Central memory CD8-positive, alpha-beta T cell (primary cell): ENCODE data around the gene PRTN3.
"Not testable (repeated sequence)": the region's sequence is repeated elsewhere in the genome, so short reads cannot be mapped to it uniquely, and the experiment has no call there.

Experiments used
- ATAC-seq: fragments of 150-1000 bp; cut with Tn5 transposase; replicated peaks from 2 replicates; pipeline ENCODE4 v1.10.0; 2022; ENCODE audit warnings: mild to moderate bottlenecking, moderate FRiP score, moderate number of reproducible peaks; ENCODE audit not compliant: poor library complexity, severe bottlenecking; ENCODE audit errors: extremely low read depth
- DNase-seq, 2 donors: peaks; one replicate each; pipeline ENCODE4 v3.0.0; 2021; ENCODE audit warnings: low spot score in 2 of 2
- H3K27ac Mint-ChIP-seq: one replicate; pipeline ENCODE4 v1.8.0; 2022; ENCODE audit warnings: low read depth, mild to moderate bottlenecking, moderate library complexity, mixed read lengths
- H3K27me3 Mint-ChIP-seq: one replicate; pipeline ENCODE4 v1.8.0; 2022; ENCODE audit warnings: mixed read lengths
- H3K36me3 Mint-ChIP-seq: one replicate; pipeline ENCODE4 v1.8.0; 2022; ENCODE audit warnings: mild to moderate bottlenecking, moderate library complexity, mixed read lengths; ENCODE audit not compliant: insufficient read depth
- H3K4me1 Mint-ChIP-seq: one replicate; pipeline ENCODE4 v1.8.0; 2022; ENCODE audit warnings: mixed read lengths
- H3K4me3 Mint-ChIP-seq: one replicate; pipeline ENCODE4 v1.8.0; 2022; ENCODE audit warnings: mild to moderate bottlenecking, moderate library complexity, mixed read lengths
- H3K9me3 Mint-ChIP-seq: one replicate; pipeline ENCODE4 v1.8.0; 2022; ENCODE audit warnings: mixed read lengths

Gene PRTN3

DNA sequence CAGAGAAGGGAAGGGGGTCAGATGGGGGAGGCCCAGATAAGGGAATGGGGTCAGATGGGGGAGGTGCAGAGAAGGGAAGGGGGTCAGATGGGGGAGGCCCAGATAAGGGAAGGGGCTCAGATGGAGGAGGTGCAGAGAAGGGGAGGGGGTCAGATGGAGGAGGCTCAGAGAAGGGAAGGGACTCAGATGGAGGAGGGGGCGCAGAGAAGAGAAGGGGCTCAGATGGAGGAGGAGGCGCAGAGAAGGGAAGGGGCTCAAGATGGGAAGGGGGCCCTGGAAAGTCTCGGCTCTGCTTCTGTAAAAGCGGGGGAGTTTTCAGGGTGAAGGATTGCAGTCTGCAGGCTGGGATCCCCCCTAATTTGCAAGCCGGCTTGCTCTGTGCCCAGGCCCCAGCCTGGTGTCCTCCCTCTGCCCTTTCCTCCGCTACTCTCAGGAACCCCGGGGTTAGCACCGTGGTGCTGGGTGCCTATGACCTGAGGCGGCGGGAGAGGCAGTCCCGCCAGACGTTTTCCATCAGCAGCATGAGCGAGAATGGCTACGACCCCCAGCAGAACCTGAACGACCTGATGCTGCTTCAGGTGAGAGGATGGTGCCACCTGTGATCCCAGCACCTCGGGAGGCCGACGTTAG lies 11.6 kb upstream of the PRTN3 start:
- no peaks in the 10 kb centered on the region for H3K4me1 Mint-ChIP-seq
- DNase-seq (no peak), ATAC-seq (no peak)
- no peaks in the 10 kb centered on the region for H3K9me3 Mint-ChIP-seq
- H3K27ac Mint-ChIP-seq, result no peak overlapping the region
- H3K27me3 Mint-ChIP-seq, result no peaks in the 10 kb centered on the region
- H3K36me3 Mint-ChIP-seq, result peaks cover 3% of the 10 kb centered on the region
- no peak overlapping the region for H3K4me3 Mint-ChIP-seq

- ATAC-seq, result no peak
- Mint-ChIP-seq H3K36me3 (peaks cover 3% of the 10 kb centered on the region), H3K27me3 (peaks cover 12% of the 10 kb centered on the region), H3K4me1 (peaks cover 6% of the 10 kb centered on the region), H3K27ac (no peak overlapping the region), H3K9me3 (no peaks in the 10 kb centered on the region), H3K4me3 (no peak overlapping the region)
- no peak for DNase-seq
Observed at GRCh38 chr19:831407-832369, 9.1 kb upstream of the PRTN3 start.

DNA sequence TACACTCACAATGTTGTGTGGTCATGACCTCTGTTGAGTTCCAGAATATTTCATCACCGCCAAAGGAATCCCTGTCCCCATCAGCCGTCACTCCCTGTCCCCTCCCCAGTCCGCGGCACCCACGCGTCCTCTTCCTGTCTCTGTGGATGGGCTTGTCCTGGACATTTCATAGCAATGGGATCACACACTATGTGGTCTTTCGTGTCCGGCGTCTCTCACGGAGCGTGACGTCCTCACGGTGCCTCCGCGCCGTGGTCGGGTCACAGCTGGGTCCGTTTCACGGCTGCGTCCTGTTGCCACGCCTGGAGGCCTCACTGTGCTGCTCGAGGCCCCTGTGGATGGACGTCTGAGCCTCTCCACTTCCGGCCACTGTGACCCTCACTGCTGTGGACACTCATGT lies 6.6 kb upstream of the PRTN3 start:
- DNase-seq (no peak), ATAC-seq (no peak)
- no peaks in the 10 kb centered on the region for H3K9me3 Mint-ChIP-seq
- peaks cover 3% of the 10 kb centered on the region for H3K36me3 Mint-ChIP-seq
- no peak overlapping the region for H3K4me3 Mint-ChIP-seq
- peaks cover 6% of the 10 kb centered on the region for H3K4me1 Mint-ChIP-seq
- H3K27ac Mint-ChIP-seq, result no peak overlapping the region
- peaks cover 19% of the 10 kb centered on the region for H3K27me3 Mint-ChIP-seq

DNA sequence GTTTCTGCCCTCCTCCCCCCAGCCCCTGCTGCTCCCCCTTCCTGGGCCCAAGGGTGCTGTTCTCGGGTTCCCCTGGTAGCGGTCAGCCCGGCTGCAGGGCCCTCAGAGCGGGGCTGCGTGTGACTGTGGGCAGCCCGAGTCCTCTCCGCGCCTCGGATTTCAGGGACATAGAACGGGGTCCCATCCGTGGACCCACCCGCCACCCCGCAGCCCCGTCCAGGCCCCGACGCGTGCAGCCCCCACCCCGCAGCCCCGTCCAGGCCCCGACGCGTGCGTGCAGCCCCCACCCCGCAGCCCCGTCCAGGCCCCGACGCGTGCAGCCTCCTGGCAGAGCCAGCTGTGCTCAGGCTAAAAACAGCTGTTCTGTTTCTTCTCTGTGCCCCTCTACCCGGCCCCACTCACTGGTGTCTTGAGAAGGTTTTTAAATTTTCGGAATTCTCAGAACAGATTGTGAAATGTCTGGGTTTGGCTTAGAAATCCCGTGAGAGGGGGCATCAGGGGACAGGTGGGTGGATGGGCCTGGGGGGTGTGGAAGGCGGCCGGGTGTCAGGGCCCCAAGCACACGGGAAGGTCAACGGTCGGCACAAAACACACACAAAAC lies 5.5 kb upstream of the PRTN3 start:
- no peak overlapping the region for H3K27ac Mint-ChIP-seq
- ATAC-seq (no peak), DNase-seq (no peak)
- no peaks in the 10 kb centered on the region for H3K9me3 Mint-ChIP-seq
- peaks cover 6% of the 10 kb centered on the region for H3K4me1 Mint-ChIP-seq
- no peak overlapping the region for H3K4me3 Mint-ChIP-seq
- H3K27me3 Mint-ChIP-seq, result peaks cover 19% of the 10 kb centered on the region
- peaks cover 5% of the 10 kb centered on the region for H3K36me3 Mint-ChIP-seq

GRCh38 chr19:842802-843179 lies 2.0 kb downstream of the PRTN3 start:
- not testable (repeated sequence) for H3K4me3 Mint-ChIP-seq, H3K36me3 Mint-ChIP-seq, H3K4me1 Mint-ChIP-seq, H3K27ac Mint-ChIP-seq, H3K9me3 Mint-ChIP-seq, DNase-seq, ATAC-seq
- H3K27me3 Mint-ChIP-seq, result peaks cover 59% of the 10 kb centered on the region

DNA sequence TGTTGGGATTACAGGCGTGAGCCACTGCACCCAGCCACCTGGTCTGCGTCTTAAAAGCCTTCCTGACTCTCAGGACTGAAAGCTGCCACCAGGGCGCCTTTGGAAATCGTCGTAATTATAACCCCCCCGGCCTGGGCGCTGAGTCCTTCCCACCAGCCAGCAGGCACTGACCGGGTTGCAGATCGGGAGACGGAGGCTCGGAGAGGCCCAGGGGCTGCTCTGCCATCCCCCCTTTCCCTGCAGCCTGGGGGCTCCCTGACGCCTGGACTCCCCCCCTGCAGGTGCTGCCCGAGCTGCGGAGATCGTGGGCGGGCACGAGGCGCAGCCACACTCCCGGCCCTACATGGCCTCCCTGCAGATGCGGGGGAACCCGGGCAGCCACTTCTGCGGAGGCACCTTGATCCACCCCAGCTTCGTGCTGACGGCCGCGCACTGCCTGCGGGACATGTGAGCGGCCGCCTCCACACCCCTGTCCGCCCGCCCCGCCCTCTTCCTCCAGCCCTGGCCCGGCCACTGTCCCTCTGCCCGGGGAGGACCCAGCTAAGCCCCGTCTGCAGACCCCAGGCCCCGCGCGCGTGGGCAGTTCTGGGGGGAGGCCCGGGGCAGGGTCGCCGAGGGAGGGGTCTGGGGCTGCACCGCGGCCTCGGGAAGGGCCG lies 2.5 kb downstream of the PRTN3 start:
- H3K9me3 Mint-ChIP-seq, result peaks cover 5% of the 10 kb centered on the region
- H3K36me3 Mint-ChIP-seq, result peaks cover 9% of the 10 kb centered on the region
- no peak overlapping the region for H3K4me3 Mint-ChIP-seq
- DNase-seq (no peak), ATAC-seq (no peak)
- no peak overlapping the region for H3K27ac Mint-ChIP-seq
- H3K4me1 Mint-ChIP-seq, result peaks cover 6% of the 10 kb centered on the region
- H3K27me3 Mint-ChIP-seq, result peaks cover 64% of the 10 kb centered on the region

DNA sequence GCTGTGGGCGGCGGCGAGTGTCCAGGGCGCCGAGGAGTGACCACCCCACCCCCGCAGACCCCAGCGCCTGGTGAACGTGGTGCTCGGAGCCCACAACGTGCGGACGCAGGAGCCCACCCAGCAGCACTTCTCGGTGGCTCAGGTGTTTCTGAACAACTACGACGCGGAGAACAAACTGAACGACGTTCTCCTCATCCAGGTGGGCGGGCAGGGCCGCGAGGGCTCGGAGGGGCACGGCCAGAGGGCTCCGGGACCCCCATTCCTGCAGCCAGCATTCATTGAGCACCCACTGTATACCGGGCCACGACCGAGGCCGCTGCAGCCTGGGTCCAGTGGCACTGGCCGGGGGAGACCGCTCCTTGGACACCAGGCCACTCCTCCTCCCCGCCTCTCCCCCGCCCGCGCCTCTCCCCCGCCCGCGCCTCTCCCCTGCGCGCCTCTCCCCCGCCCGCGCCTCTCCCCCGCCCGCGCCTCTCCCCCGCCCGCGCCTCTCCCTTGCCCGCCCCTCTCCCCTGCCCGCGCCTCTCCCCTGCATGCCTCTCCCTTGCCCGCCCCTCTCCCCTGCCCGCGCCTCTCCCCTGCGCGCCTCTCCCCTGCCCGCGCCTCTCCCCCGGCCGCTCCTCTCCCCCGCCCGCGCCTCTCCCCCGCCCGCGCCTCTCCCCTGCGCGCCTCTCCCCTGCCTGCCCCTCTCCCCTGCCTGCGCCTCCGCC lies 3.2 kb downstream of the PRTN3 start:
- peaks cover 9% of the 10 kb centered on the region for H3K36me3 Mint-ChIP-seq
- H3K27me3 Mint-ChIP-seq, result peaks cover 71% of the 10 kb centered on the region
- peaks cover 5% of the 10 kb centered on the region for H3K9me3 Mint-ChIP-seq
- no peak overlapping the region for H3K4me3 Mint-ChIP-seq
- H3K4me1 Mint-ChIP-seq, result peaks cover 6% of the 10 kb centered on the region
- no peak for DNase-seq
- H3K27ac Mint-ChIP-seq, result no peak overlapping the region
- ATAC-seq, result no peak

DNA sequence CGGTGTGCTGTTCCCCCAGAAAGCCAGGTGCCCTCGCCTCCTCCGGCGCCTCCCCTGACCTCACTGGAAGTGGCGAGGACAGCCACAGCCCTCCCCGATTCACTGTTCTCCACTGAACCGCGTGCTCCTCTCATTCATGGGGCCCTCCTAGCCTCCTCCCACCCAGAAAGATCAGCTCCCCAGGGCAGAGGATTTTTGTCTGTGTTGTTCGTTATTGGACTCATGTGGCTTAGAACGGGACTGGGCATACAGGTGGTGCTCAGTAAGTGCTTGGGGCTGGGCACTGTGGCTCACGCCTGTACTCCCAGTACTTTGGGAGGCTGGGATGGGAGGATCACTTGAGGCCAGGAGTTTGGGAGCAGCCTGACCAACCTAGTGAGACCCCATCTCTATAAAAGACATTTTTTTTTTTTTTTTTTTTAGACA lies 3.8 kb downstream of the PRTN3 start:
- DNase-seq (no peak), ATAC-seq (peak; percentile 52)
- H3K27me3 Mint-ChIP-seq, result peaks cover 76% of the 10 kb centered on the region
- peaks cover 5% of the 10 kb centered on the region for H3K9me3 Mint-ChIP-seq
- H3K4me1 Mint-ChIP-seq, result peaks cover 6% of the 10 kb centered on the region
- H3K27ac Mint-ChIP-seq, result no peak overlapping the region
- no peak overlapping the region for H3K4me3 Mint-ChIP-seq
- peaks cover 7% of the 10 kb centered on the region for H3K36me3 Mint-ChIP-seq

DNA sequence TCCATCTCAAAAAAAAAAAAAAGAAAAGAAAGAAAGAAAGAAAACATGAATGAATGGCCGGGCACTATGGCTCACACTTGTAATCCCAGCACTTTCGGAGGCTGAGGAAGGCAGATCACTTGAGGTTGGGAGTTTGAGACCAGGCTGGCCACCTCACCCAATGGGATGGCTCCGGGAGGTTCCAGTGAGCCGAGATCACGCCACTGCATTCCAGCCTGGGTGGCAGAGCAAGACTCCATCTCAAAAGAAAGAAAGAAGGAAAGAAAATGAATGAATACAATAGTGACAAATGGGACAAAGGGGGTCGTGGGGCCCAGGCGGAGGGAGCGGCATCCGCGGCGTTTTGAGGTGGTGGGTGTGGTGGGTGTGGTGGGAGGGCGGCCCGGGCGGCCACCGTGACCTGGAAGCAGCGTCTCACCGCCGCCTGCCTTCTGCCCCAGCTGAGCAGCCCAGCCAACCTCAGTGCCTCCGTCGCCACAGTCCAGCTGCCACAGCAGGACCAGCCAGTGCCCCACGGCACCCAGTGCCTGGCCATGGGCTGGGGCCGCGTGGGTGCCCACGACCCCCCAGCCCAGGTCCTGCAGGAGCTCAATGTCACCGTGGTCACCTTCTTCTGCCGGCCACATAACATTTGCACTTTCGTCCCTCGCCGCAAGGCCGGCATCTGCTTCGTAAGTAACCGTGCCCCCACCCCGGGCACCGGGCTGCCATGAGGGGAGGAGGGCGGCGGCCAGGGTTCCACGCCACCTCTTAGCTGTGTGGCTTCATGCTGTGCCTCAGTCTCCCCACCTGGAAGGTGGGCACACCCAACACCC lies 5.1 kb downstream of the PRTN3 start:
- Mint-ChIP-seq H3K27me3 (peaks cover 80% of the 10 kb centered on the region), H3K4me3 (no peak overlapping the region), H3K9me3 (peaks cover 5% of the 10 kb centered on the region), H3K36me3 (peaks cover 7% of the 10 kb centered on the region), H3K4me1 (peaks cover 6% of the 10 kb centered on the region), H3K27ac (no peak overlapping the region)
- DNase-seq, result no peak
- ATAC-seq, result no peak

DNA sequence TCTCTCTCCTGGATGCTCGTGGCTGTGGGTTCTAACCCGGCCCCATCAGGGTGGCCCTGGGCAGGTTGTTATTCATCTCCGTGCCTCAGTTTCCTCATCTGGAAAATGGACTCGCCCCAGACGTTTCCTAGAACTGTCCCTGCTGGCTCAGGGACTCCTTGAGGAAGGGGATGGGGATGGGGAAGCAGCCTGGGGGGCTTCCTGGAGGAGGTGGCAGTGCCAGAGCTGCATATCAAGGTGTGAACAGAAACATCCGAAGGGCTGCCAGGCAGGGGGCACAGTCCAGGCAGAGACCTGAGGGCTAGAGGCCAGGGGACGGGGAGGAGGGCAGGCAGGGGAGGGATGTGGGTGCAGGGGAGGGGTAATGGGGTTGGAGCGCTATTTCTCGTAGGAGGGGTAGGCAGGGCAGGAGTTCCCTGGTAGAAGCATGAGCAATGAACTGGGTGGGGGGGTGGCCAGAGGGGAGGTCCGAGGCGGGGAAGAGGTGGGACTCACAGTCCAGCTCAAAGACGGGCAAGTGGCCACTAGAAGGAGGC lies 7.7 kb downstream of the PRTN3 start:
- ATAC-seq, result no peak

DNA sequence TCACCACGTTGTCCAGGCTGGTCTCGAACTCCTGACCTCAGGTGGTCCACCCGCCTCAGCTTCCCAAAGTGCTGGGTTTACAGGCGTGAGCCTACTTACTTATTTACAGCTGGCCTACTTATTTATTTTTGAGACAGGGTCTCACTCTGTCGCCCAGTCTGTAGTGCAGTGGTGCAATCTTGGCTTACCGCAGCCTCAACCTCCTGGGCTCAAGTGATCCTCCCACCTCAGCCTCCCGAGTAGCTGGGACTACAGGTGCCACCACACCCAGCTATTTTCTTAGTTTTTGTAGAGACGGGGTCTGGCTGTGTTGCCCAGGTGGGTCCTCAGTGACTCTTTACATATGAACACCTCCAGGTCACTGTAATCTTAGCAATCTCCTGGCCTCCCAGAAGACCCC lies 8.4 kb downstream of the PRTN3 start:
- not testable (repeated sequence) for DNase-seq, H3K4me1 Mint-ChIP-seq, H3K9me3 Mint-ChIP-seq, ATAC-seq, H3K27ac Mint-ChIP-seq, H3K4me3 Mint-ChIP-seq, H3K36me3 Mint-ChIP-seq
- peaks cover 58% of the 10 kb centered on the region for H3K27me3 Mint-ChIP-seq

More for the DNA sequence above, 7.7 kb downstream of the PRTN3 start:
- Mint-ChIP-seq H3K27me3 (peaks cover 62% of the 10 kb centered on the region), H3K9me3 (no peaks in the 10 kb centered on the region), H3K27ac (no peak overlapping the region), H3K36me3 (peaks cover 4% of the 10 kb centered on the region), H3K4me1 (peaks cover 6% of the 10 kb centered on the region), H3K4me3 (no peak overlapping the region)
- DNase-seq, result no peak
